Stimulated activated CD8-positive, alpha-beta memory T cell treated with anti-CD3 and anti-CD28 coated beads, Interleukin-4, amount 100 ng/mL, for 4 hours (primary cell): Measurements from ENCODE around the gene CFAP45.

Source experiments
- DNase-seq, 2 donors: peaks; one replicate each; pipeline ENCODE4 v3.0.0-alpha.2; 2020; ENCODE audit warnings: low read depth in 2 of 2, low spot score in 1 of 2

The CFAP45 gene

DNA sequence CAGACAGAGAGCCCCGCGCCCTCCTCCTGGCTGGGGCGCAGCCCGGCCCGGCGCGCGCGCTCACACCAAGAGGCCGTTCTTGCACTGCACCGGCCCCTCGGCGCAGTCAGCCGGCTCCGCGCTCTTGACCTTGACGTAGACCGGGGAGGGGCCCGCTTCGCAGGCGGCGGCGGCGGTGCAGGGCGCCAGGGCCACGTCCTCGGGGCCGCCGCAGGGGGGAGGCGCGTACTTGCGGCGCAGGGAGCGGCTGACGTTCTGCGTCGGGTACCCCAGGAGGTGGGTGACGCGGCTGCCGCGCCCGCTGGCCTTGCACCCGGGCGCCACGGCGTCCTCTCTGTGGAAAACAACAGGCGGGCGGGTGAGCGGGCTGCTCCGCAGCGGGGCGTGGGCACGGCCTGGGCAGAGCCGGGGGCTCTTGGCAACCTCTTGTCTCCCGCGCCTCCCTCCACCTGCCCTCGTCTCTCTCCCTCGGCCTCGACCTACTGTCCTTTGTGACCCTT, 45.2 kb downstream of the CFAP45 start:
- DNase-seq, result peak; percentile 5 to 57

DNA sequence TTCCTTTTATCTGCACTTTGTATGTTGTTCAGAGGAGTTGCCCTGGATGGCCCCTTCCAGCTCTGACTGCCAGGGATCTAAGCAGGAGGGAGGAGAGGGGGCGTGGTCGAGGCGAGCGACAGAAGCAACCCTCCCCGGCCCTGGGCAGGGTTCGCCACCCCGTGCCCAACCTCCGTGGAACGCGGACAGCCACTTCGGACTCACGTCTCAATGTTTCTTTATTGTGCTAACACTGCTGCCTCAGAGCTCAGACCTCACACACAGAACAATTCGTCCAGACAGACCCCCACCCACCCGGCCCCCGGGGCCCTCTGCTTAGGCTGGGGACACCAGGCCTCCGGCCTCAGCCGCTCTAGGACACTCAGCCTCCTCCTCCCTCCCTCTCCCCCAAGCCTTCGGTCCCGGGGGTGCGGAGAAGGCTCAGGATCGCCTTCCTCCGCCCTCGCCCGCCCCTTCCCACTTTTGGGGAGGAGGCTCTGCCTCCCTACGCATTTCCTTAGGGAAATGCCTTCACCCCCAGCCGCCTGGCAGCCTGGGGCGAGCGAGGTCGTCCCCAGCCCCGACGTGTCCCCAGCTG, 45.8 kb downstream of the CFAP45 start:
- no peak for DNase-seq

DNA sequence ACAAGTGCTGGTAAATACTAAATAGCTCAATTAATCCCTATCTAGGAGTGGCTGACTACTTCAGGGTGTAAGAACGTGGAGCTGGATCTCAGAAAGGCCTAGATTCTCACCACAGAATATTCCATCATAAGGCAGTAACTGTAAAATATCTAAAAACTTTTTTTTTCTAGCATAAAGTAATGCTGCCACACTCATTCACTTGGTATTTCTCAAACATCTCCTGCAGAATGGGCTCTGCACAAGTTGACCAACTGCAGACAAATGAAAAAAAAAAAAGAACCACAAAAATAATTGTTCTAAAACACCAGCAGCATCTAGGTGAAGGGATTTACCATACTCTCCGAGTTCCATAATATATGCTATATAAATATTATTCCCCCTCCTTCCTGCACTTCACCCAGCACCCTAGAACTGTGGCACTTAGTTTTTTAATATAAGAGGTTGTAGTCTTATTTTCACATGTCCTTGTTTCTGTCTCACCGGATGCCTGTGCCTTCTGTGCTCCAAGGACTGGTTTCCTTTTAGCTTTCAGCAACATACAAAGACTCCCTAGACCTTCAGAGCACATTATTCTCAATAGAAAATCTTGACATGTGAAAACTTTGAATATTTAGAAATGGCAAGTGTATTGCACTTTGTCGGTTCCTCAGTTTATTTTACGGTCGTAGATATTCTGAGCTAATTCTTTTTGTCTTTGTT, 46.4 kb downstream of the CFAP45 start:
- DNase-seq, result no peak

DNA sequence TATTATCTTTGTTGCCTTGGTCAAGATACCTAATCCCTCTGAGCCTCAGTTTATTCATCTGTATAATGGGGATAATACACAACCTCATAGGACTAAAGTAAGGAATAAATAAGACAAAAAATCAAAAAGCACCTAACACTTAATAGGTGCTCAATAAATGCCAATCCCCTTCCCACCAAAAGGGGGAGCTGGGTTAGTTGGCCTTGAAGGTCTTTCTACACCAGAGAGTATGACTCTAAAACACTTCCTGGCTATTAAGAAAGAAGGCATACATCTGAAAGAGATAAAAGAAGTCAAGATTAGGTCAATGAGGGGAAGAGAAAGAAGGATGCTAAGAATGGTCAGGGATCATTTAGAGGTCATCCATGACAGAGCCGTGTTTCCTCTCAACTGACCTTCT, 48.6 kb downstream of the CFAP45 start:
- DNase-seq, result no peak

DNA sequence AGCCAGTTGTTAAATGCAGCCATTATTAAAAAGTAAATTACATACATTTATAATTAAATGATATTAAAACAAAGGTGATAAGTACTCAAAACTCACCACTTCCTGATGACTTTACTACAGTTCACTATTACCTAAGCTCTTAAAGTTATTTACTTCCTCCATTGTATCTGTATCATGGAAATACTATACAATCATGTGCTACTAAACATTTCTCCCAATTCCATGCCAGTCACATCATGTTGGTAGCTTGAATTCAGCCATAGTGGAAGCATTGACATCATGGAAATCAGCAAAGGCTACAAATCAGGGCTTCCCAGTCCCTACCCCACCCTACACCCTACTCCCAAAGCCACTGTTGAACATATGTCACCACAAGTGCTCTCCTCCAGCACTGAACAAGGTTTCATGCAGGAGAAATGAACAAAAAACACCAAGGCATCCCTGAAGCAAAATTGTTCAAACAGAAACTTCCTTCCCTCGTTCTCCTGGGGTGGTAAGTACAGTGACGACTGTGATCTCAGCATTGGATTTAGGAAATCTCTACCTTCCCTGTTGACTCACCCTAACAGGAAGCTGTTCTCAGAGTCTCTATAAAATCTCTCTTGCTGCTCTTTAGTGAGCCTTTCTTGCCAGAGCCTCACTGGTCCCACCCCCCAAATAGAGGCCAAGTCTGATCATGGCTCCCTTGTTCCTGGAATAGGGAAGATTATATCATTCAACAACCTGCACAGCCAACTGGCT, 50.2 kb downstream of the CFAP45 start:
- DNase-seq, result no peak

GRCh38 chr1:159848326-159848725, 51.6 kb downstream of the CFAP45 start:
- no peak for DNase-seq

GRCh38 chr1:159847231-159847630, 52.7 kb downstream of the CFAP45 start:
- no peak for DNase-seq

GRCh38 chr1:159845751-159846629, 54.0 kb downstream of the CFAP45 start:
- no peak for DNase-seq

GRCh38 chr1:159843459-159843858, 56.5 kb downstream of the CFAP45 start:
- DNase-seq, result no peak

DNA sequence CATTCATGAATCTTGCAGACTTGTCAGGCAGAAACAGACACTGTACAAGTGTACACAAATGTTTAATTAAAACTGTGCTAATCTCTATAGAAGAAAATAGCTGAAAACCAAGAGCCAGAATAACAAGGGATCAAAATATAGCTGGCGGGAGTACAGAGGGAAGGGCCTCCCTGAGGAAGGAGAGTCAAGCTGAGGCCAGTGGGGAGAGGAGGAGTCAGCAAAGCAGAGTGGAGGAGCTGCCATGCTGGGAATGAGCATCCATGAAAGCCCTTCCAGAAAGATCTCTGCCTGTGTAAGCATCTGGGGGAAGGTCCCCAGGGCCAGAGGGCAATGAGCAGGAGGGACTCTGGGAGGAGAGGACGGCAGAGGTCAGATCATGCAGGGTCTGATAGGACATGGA, 58.2 kb downstream of the CFAP45 start:
- no peak for DNase-seq

DNA sequence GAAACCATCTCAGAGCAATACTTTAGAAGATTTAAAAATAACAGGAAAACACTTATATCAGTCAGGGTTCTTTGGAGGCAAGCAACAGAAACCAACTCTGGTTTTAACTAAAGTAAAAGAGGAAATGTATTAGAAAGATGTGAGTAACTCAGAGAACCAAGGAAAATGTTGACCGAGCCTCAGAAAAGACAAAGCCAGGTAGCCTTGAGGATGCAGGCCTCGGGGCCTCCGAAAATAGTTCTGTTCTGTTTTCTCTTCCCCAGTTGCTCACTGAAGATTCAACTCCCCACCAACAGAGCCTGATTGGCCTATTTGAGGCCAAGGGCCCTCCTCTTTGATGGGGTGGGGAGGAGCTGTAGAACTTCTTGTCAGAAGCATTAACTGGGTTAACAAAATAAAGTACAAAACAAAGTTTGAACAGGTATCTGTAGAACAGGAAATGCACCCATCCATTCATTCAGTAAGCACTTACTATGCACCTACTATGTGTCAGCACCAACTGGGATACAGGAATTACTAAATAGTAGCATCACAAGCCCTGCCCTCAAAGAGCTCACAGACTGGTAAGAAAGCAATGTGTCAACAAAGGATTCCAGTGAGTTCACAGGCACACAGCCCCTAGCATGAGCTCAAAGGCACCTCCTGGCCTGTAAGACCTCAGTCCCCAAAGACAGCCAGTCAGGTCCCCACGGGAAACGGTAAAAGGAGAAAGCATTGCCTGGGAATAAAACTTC, 60.7 kb downstream of the CFAP45 start:
- DNase-seq, result no peak

DNA sequence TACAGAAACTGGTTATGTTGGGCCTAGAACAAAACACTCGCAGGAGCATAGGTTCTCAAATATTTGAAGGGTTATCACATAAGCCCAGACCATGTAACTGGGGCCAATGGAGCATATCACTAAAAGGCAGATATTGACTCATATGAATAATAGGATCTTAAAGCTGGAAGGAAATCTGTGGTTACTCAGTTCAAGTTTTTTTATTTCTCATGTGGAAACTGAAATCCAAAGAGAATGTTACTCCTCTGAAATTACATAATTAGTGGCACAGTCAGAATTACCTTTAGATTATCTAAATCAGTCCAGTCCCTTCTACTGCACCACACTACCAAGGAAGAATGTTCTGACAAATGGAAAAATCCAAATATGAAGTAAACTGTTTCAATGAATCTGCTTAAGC, 61.2 kb downstream of the CFAP45 start:
- no peak for DNase-seq

DNA sequence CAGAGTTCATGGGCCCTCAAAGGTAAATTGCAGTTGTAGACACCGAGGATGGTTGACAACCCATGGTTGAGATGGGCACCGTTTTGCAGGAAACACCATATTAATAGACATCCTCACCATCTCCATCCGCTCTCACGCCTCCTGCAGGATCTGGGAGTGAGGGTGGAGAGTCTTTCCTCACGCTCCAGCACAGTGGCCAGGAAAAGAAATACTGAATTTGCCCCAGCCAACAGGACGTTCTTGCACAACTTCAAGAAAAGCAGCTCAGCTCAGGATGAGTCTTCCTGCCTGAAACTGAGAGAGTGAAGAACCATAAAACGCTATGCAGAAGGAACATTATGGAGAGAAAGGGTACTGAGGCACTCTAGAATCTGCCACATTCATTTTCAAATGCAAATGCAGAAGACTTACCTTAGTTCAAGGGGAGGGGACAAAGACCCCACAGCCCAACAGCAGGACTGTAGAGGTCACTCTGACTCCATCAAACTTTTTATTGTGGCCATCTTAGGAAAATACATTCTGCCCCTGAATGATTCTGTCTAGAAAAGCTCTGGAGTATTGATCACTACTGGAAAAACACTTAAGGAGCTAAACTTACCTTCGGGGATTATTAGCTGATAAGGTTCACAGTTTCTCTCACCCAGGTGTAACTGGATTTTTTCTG, 64.0 kb downstream of the CFAP45 start:
- no peak for DNase-seq

DNA sequence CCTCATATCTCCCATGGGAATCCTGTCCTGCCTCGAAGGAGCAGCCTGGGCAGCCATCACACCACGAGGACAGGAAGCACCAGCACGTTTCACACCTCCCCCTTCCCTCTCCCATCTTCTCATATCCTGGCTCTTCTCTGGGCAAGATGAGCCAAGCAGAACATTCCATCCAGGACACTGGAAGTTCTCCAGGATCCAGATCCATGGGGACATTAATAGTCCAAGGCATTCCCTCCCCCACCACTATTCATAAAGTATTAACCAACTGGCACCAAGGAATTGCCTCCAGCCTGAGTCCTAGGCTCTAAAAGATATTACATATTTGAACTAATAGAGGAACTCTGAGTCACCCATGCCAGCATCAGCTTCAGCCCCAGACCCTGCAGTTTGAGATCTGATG, 64.6 kb downstream of the CFAP45 start:
- no peak for DNase-seq

DNA sequence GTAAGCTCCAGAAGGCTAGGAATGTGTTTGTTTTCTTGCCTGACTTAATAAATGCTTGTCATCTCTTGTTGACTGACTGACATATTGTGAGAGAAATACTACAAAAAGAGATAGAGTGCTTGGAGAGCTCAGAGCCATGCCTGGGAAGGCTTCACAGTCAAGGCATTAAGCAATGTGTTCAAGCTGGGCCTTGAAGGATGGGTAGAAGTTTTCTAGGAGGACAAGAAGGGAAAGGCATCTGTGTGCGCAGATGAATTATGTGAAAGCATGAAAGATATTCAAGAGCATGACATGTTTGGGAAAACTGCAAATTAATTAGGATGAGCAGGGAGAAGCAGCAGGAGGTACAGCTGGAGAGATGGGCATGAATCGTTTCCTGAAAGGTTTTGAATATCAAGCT, 67.7 kb downstream of the CFAP45 start:
- no peak for DNase-seq

DNA sequence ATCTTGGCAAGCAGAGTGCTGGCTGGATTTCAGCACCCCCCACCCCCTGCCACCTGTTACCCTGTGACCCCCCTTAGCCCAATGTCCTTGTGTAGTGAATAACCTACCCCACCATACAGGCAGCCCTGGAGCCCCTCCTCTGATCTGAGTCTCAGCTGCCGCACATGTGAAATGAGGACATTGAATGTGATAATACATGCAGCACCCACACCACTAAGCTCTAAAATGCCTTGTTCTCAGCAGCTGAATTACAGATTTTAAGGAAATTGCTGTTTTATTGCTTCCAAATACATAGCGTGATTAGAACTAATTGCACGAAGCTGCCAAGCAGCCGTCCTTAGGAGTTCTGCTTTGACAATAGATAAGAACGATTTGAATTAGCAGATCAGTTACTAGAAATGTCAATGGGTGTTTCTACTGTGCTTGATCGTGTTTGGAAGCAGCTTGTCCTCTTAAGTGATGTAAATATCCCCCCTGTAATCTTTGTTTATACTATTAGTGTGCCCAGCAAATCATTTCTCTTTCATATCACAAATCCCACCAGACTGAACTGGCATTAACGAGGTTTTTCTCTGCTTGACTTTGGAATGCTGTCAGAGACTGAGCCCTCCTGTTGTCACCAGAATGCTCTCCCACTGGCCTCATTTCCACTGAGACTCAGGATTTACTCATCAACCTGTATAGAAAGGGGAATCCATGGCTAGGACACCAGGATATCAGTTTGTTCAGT, 68.4 kb downstream of the CFAP45 start:
- no peak for DNase-seq

- no peak for DNase-seq
Observed at GRCh38 chr1:159830722-159831121, 69.2 kb downstream of the CFAP45 start.

DNA sequence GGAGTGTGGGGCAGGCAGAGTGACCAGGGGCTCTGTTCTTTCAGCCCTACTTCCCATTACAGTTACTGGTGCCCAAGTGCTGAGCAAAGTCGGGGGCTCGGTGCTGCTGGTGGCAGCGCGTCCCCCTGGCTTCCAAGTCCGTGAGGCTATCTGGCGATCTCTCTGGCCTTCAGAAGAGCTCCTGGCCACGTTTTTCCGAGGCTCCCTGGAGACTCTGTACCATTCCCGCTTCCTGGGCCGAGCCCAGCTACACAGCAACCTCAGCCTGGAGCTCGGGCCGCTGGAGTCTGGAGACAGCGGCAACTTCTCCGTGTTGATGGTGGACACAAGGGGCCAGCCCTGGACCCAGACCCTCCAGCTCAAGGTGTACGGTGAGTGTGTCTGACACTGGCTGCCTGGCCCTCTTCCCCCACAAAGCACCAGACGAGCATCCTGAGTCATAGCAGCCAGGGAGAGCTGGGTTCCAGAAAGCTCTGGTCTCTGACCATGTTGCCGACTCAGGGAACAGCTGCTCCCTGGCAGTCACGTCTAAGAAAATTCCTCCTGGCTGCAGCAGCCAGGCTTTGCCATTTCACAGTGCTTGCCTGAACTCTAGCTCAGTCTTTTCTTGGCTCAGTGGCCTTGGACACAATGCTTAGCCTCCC, 70.0 kb downstream of the CFAP45 start:
- no peak for DNase-seq

DNA sequence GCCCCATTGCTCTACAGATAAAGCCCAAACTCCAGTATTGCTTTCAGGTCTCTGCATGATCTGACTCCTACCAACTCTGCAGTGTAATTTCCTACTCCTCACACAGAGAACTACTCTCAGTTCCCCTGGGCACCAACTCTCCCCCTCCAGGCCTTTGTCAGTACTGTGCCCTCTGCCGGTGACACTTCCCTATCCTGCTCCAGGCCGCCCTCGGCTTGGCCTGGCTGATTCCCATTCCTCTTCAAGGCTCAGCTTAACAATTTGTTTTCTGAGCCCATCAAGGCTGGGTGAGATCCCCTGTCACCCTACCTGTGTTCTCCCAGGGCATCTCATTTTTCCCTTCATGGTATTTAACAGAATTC, 70.7 kb downstream of the CFAP45 start:
- no peak for DNase-seq
